Epithelial cell of esophagus (primary cell): Measurements from ENCODE around the gene UROC1.

Experiments
- DNase-seq: peaks from one replicate; pipeline ENCODE4 v3.0.0; 2010; ENCODE audit warnings: low read depth
- H3K4me3 ChIP-seq: 2 replicates; pipeline ENCODE4 v1.5.1; 2011; ENCODE audit warnings: mild to moderate bottlenecking, low read length, control low read depth
- CTCF ChIP-seq: IDR thresholded peaks from 2 replicates; pipeline ENCODE4 v1.5.1; 2011; ENCODE audit warnings: low read depth, mild to moderate bottlenecking, low read length, control low read depth, inconsistent platforms; ENCODE audit not compliant: insufficient read depth; ENCODE audit errors: missing control alignments

The UROC1 gene

GRCh38 chr3:126507886-126508285 is 9.7 kb downstream of the UROC1 start:
- H3K4me3 ChIP-seq: no peak overlapping the region
- DNase-seq: no peak
- no peak for TF ChIP-seq CTCF

- no peak for DNase-seq
- TF ChIP-seq CTCF: no peak
- no peak overlapping the region for H3K4me3 ChIP-seq
These were observed 13.9 kb downstream of the UROC1 start for GRCh38 chr3:126503701-126504100.

GRCh38 chr3:126502656-126503055 is 14.9 kb downstream of the UROC1 start:
- DNase-seq: no peak
- TF ChIP-seq CTCF: no peak
- H3K4me3 ChIP-seq: no peak overlapping the region

- no peak for TF ChIP-seq CTCF
- no peak for DNase-seq
- no peak overlapping the region for H3K4me3 ChIP-seq
These were observed 15.8 kb downstream of the UROC1 start for GRCh38 chr3:126501736-126502135.

GRCh38 chr3:126501054-126501453 is 16.5 kb downstream of the UROC1 start:
- TF ChIP-seq CTCF: no peak
- DNase-seq: no peak
- no peak overlapping the region for H3K4me3 ChIP-seq

GRCh38 chr3:126500016-126500415 is 17.6 kb downstream of the UROC1 start:
- DNase-seq: no peak
- TF ChIP-seq CTCF: no peak

GRCh38 chr3:126499401-126499800 is 18.2 kb downstream of the UROC1 start:
- no peak overlapping the region for H3K4me3 ChIP-seq
- TF ChIP-seq CTCF: no peak
- no peak for DNase-seq

More at GRCh38 chr3:126500016-126500415, 17.6 kb downstream of the UROC1 start:
- H3K4me3 ChIP-seq: no peak overlapping the region
